IMR-90 (cell line): Measurements from ENCODE around the gene FANCE. TPM values are rescaled to one million over a fixed set of nuclear protein-coding genes. Genes with fewer than 3 reads are reported as not detected.
A peak's percentile ranks its signal among the peaks of the same experiment; 100 is the strongest.

ENCODE experiments used
- ATAC-seq: fragments of 200-7000 bp; cut with Tn5 transposase; 2 replicates; pipeline ENCODE4 v1.9.1; 2020; ENCODE audit warnings: low read depth, mild to moderate bottlenecking, moderate library complexity
- BruUV-seq: library from RNA; stranded (reverse); fragments of 400-500 nt; replicated peaks from 2 replicates; lab custom pipeline; 2021; lab: Mats Ljungman, UMichigan
- CTCF ChIA-PET: fragments of 300-600 bp; formaldehyde crosslinking; extraction: SDS; loops from one replicate; lab custom pipeline; 2021; ENCODE audit warnings: antibody characterized with exemption; lab: Yijun Ruan, JAX
- POLR2A ChIA-PET: fragments of 300-600 bp; sonication (Branson Sonifier 250); formaldehyde crosslinking; loops from one replicate; lab custom pipeline; 2022; ENCODE audit warnings: antibody characterized with exemption; ENCODE audit not compliant: unreplicated experiment; lab: Charles Lee
- DNase-seq: peaks from one replicate; pipeline ENCODE4 v3.0.0; 2013
- H2AFZ ChIP-seq: replicated peaks from 2 replicates; pipeline ENCODE3; 2013; ENCODE audit warnings: low read length, mild to moderate bottlenecking; ENCODE audit not compliant: poor library complexity
- H2AK5ac ChIP-seq: 2 replicates; pipeline ENCODE4 v1.6.1; 2013; ENCODE audit warnings: low read depth, low read length, inconsistent platforms
- H2AK9ac ChIP-seq: replicated peaks from 2 replicates; pipeline ENCODE3; 2013; ENCODE audit warnings: mild to moderate bottlenecking, low read depth, low read length, moderate library complexity; ENCODE audit not compliant: poor library complexity
- H2BK120ac ChIP-seq: 2 replicates; pipeline ENCODE4 v1.6.1; 2013; ENCODE audit warnings: low read depth, low read length, inconsistent platforms
- H2BK15ac ChIP-seq: 3 replicates; pipeline ENCODE4 v1.6.1; 2013; ENCODE audit warnings: low read depth, low read length, inconsistent platforms
- H2BK20ac ChIP-seq: 2 replicates; pipeline ENCODE4 v1.6.1; 2013; ENCODE audit warnings: low read depth, mild to moderate bottlenecking, inconsistent platforms, low read length, moderate library complexity
- H2BK5ac ChIP-seq: 2 replicates; pipeline ENCODE4 v1.6.1; 2013; ENCODE audit warnings: mild to moderate bottlenecking, low read depth, low read length, inconsistent platforms; ENCODE audit not compliant: poor library complexity, severe bottlenecking
- H3K14ac ChIP-seq: replicated peaks from 2 replicates; pipeline ENCODE4 v1.6.1; 2013; ENCODE audit warnings: low read depth, low read length, inconsistent platforms
- H3K18ac ChIP-seq: 2 replicates; pipeline ENCODE4 v1.6.1; 2013; ENCODE audit warnings: low read depth, low read length, control low read depth
- H3K23ac ChIP-seq: 2 replicates; pipeline ENCODE4 v1.6.1; 2013; ENCODE audit warnings: low read depth, low read length, inconsistent platforms
- H3K27ac ChIP-seq: 2 replicates; pipeline ENCODE4 v1.5.1; 2013; ENCODE audit warnings: mild to moderate bottlenecking, control low read depth, low read length; ENCODE audit not compliant: insufficient read depth
- H3K27me3 ChIP-seq: 2 replicates; pipeline ENCODE4 v1.6.1; 2013; ENCODE audit warnings: low read length; ENCODE audit not compliant: control insufficient read depth, insufficient read depth
- H3K36me3 ChIP-seq: 2 replicates; pipeline ENCODE4 v1.6.1; 2013; ENCODE audit warnings: low read length, mixed read lengths; ENCODE audit not compliant: control insufficient read depth, insufficient read depth
- H3K4ac ChIP-seq: 2 replicates; pipeline ENCODE4 v1.6.1; 2013; ENCODE audit warnings: low read depth, low read length, inconsistent platforms
- H3K4me1 ChIP-seq: 2 replicates; pipeline ENCODE4 v1.6.1; 2013; ENCODE audit warnings: low read length, mixed read lengths; ENCODE audit not compliant: control insufficient read depth, insufficient read depth
- H3K4me2 ChIP-seq: 2 replicates; pipeline ENCODE4 v1.6.1; 2013; ENCODE audit warnings: low read depth, mild to moderate bottlenecking, control low read depth, low read length, moderate library complexity
- H3K4me3 ChIP-seq: 2 replicates; pipeline ENCODE4 v1.5.1; 2013; ENCODE audit warnings: low read depth, mild to moderate bottlenecking, control low read depth, low read length, moderate library complexity; ENCODE audit not compliant: insufficient read depth
- H3K56ac ChIP-seq: 2 replicates; pipeline ENCODE4 v1.6.1; 2013; ENCODE audit warnings: low read length, inconsistent platforms; ENCODE audit not compliant: insufficient read depth; ENCODE audit errors: extremely low read depth
- H3K79me1 ChIP-seq, 2 experiments: 2 replicates each; pipeline ENCODE4 v1.6.1; 2013; ENCODE audit warnings: low read length in 2 of 2, inconsistent platforms in 1 of 2, low read depth in 1 of 2
- H3K9ac ChIP-seq: 2 replicates; pipeline ENCODE4 v1.6.1; 2013; ENCODE audit warnings: low read depth, low read length, control low read depth
- H3K9me1 ChIP-seq: 2 replicates; pipeline ENCODE4 v1.6.1; 2013; ENCODE audit warnings: low read length, inconsistent platforms; ENCODE audit not compliant: insufficient read depth
- H3K9me3 ChIP-seq: 2 replicates; pipeline ENCODE4 v1.6.1; 2013; ENCODE audit warnings: low read length; ENCODE audit not compliant: control insufficient read depth, insufficient read depth
- H4K20me1 ChIP-seq: 2 replicates; pipeline ENCODE4 v1.6.1; 2013; ENCODE audit warnings: low read length, inconsistent platforms; ENCODE audit not compliant: insufficient read depth
- H4K5ac ChIP-seq: 2 replicates; pipeline ENCODE4 v1.6.1; 2013; ENCODE audit warnings: mild to moderate bottlenecking, low read depth, low read length, control low read depth
- H4K8ac ChIP-seq, 2 experiments: 2 replicates each; pipeline ENCODE4 v1.6.1; 2013; ENCODE audit warnings: low read depth in 2 of 2, low read length in 2 of 2, control low read depth in 1 of 2, inconsistent platforms in 1 of 2
- H4K91ac ChIP-seq: 2 replicates; pipeline ENCODE4 v1.6.1; 2013; ENCODE audit warnings: low read depth, low read length, inconsistent platforms; ENCODE audit not compliant: insufficient read depth
- POLR2A ChIP-seq: IDR thresholded peaks from 2 replicates; pipeline ENCODE4 v1.6.1; 2012; ENCODE audit warnings: mild to moderate bottlenecking, low read depth, low read length
- USF2 ChIP-seq: fragments of 150-350 bp; IDR thresholded peaks from 2 replicates; pipeline ENCODE4 v1.6.1; 2017; ENCODE audit warnings: mild to moderate bottlenecking, antibody characterized with exemption, low read length, low read depth
- WGBS, 2 experiments: methylation state at CpG; one replicate each; pipeline versions ENCODE4 v1.1.5 to v1.1.7; 2013; ENCODE audit warnings: missing lambda C conversion rate in 2 of 2; ENCODE audit not compliant: insufficient read length in 1 of 2; ENCODE audit errors: extremely low coverage in 2 of 2; 5-methylcytosine and 5-hydroxymethylcytosine counted together
- dilution Hi-C: fragments of 300-500 bp; cut with HindIII; formaldehyde crosslinking; loops from one replicate; pipeline ENCODE4 v1.14.3; 2018; ENCODE audit warnings: low sequenced_read_pairs; ENCODE audit not compliant: unreplicated experiment
- in situ Hi-C: fragments of 300-500 bp; cut with MboI; formaldehyde crosslinking; loops from 3 replicates; pipeline ENCODE4 v1.14.3; 2019; ENCODE audit warnings: low sequenced_read_pairs, inconsistent platforms, mixed read lengths
- intact Hi-C: fragments of 100-400 bp; cut with micrococcal nuclease; formaldehyde crosslinking; loops from 2 replicates; pipeline ENCODE4 v1.10.0; 2022
- polyA plus RNA-seq, 3 experiments: library from polyadenylated mRNA; depleted of rRNA; stranded (reverse); fragments of >200 nt; gene quantifications; 2 replicates each; pipeline ENCODE4 v1.2.3, GENCODE V29; 2012; ENCODE audit warnings: low replicate concordance in 1 of 3
- total RNA-seq: library from RNA; depleted of rRNA; stranded (reverse); fragments of >200 nt; gene quantifications from 2 replicates; pipeline ENCODE4 v1.2.3, GENCODE V29; 2012

Gene FANCE
- total and polyA plus RNA-seq, 2 of the 4 experiments (the other 2 are of a cell fraction): 7.1 to 9.1 TPM

GRCh38 chr6:35449287-35449881 lies 2.8 kb upstream of the FANCE start (continued):
- no peak for TF ChIP-seq USF2

GRCh38 chr6:35451354-35452182 lies 570 bp upstream of the FANCE start:
- no peak for TF ChIP-seq POLR2A
- dilution Hi-C loops (no loop called here), intact Hi-C loops (loop anchor here (5.0 to 10.0 kb wide), 2 partner anchors 154 to 307 kb away; partner anchors contain the start of genes DEF6 and TCP11), in situ Hi-C loops (loop anchor here (5.0 kb wide), 1 partner anchor 109 kb away; the partner anchor contains the start of gene PPARD)
- Histone ChIP-seq H3K27ac (no peak overlapping the region), H2BK5ac (no peak overlapping the region), H3K14ac (no peak overlapping the region), H4K5ac (no peak overlapping the region), H3K79me1 (peaks cover 9 to 35% of the 10 kb centered on the region in 2 experiments), H4K91ac (no peak overlapping the region), H3K56ac (no peak overlapping the region), H2AK5ac (peak overlapping the region; percentile 0; the same call in 1 of the 2 replicates), H4K20me1 (peaks cover 4% of the 10 kb centered on the region; the same call in 1 of the 2 replicates), H2AK9ac (no peak overlapping the region), H3K9me1 (peaks cover 4% of the 10 kb centered on the region), H3K9me3 (no peaks in the 10 kb centered on the region), H3K9ac (no peak overlapping the region), H3K4me1 (peaks cover 6% of the 10 kb centered on the region), H3K4ac (peak overlapping the region; percentile 1; the same call in 1 of the 2 replicates), H2BK15ac (peak overlapping the region; percentile 19; the same call in 1 of the 3 replicates), H3K36me3 (peaks cover 5% of the 10 kb centered on the region), H4K8ac (peak overlapping the region in 1 of 2 experiments; percentile 28; a peak in 1 of 4 replicates), H3K23ac (peak overlapping the region; percentile 73; the same call in 1 of the 2 replicates), H3K27me3 (no peaks in the 10 kb centered on the region), H3K4me2 (peak overlapping the region; percentile 92), H2AFZ (peak overlapping the region; percentile 81), H3K18ac (no peak overlapping the region), H2BK120ac (0 out of 2 replicates have a peak overlapping the region, but pooled peaks have one; percentile 6), H2BK20ac (no peak overlapping the region), H3K4me3 (peak overlapping the region; percentile 40)
- ATAC-seq (no peak), DNase-seq (no peak)
- ChIA-PET POLR2A (no interaction called here), CTCF (interaction anchor here (1.6 kb wide), 1 partner anchor 110 kb away, joined by 5 read pairs; no protein-coding TSS in a partner anchor)
- WGBS, 2 experiments: 0% methylated on average over 2 of the region's 20 CpGs; no CpG with 5 or more reads in 1 of the 2 experiments
- BruUV-seq: no TSS peak
